ENCODE results near the gene OSGIN1.

Gene OSGIN1

DNA sequence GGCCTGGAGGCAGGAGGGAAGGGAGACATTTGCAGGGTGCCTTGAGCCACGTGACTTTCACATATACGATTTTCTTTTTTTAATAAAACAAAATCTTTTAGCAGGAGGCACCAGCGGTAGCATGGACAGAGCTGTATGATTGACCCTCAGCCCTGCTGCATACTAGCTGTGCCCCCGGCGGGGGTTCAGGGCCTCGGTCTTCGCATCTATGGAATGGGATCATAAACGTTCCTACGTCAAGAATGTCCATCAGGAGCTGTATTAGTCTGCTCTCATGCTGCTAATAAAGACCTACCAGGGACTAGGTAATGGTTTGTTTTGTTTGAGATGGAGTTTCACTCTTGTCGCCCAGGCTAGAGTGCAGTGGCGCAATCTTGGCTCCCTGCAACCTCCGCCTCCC is 62.4 kb downstream of the OSGIN1 start:
- Histone ChIP-seq H3K36me3 (ENCODE audit: control insufficient read depth, insufficient read depth, low read length) (no peaks in the 10 kb centered on the region), H3K56ac (ENCODE audit: low read length) (no peak overlapping the region), H2BK120ac (ENCODE audit: low read depth, low read length) (no peak overlapping the region), H3K4ac (ENCODE audit: low read depth, low read length) (no peak overlapping the region), H3K27me3 (ENCODE audit: insufficient read depth, low read length, poor library complexity) (no peaks in the 10 kb centered on the region), H4K8ac (ENCODE audit: low read depth, low read length) (no peak overlapping the region), H2BK15ac (replicated peaks; ENCODE audit: low read depth) (no peak overlapping the region), H3K4me3 (ENCODE audit: low read length) (no peak overlapping the region), H3K23ac (ENCODE audit: low read length) (no peak overlapping the region), H2BK5ac (ENCODE audit: low read length) (no peak overlapping the region), H3K4me1 (ENCODE audit: control insufficient read depth, low read depth, low read length) (no peaks in the 10 kb centered on the region), H3K18ac (ENCODE audit: low read length) (no peak overlapping the region), H3K4me2 (ENCODE audit: low read length) (no peak overlapping the region), H3K9ac (ENCODE audit: low read length) (no peak overlapping the region), H3K79me2 (ENCODE audit: control insufficient read depth, insufficient read depth, low read length) (no peaks in the 10 kb centered on the region), H3K27ac (ENCODE audit: low read depth, low read length) (no peak overlapping the region), H3K79me1 (ENCODE audit: low read length) (no peaks in the 10 kb centered on the region), H4K5ac (ENCODE audit: low read length) (no peak overlapping the region), H2AK5ac (ENCODE audit: low read length) (no peak overlapping the region)
- WGBS (ENCODE audit: extremely low coverage, insufficient coverage, low lambda C conversion rate): no CpG with 5 or more reads among the region's 12 CpGs
- no peak for DNase-seq

Measured in mesendoderm (in vitro differentiated cells).